IPS-NIHi7 (cell line): ENCODE results near the gene USP51.
"Not testable (repeated sequence)": the region's sequence is repeated elsewhere in the genome, so short reads cannot be mapped to it uniquely, and the experiment has no call there.

Experiments used
- DNase-seq: peaks from one replicate; pipeline ENCODE4 v3.0.0; 2012; ENCODE audit warnings: mixed read lengths; ENCODE audit errors: extremely low spot score

The USP51 gene

GRCh38 chrX:55489314-55490009, at the start of gene USP51:
Gene USP51 (minus strand): TSS chrX:55489848. CDS start chrX:55488939, 909 bp downstream.
- DNase-seq: peak; percentile 62

DNA sequence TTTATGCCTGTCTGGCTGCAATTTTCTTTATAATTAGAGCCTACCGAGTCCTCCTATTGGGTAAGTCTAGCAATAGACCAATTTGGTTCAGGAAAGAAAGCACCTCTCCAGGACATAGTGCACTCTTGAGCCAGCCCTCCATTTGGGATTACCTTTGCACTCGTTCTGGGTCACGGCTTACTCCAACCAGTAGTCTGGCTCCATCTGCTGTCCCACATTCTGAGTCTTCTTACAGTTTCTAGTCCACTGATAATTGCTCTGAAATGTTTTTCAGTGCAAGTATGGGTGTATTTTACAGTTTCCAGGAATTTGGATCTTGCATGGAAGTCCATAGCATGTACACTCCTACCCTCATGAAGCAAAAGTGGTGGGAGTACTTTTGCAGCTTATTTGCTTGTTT, 34.8 kb upstream of the USP51 start:
- DNase-seq: no peak

- no peak for DNase-seq
Observed at GRCh38 chrX:55523356-55523755, 33.7 kb upstream of the USP51 start.

DNA sequence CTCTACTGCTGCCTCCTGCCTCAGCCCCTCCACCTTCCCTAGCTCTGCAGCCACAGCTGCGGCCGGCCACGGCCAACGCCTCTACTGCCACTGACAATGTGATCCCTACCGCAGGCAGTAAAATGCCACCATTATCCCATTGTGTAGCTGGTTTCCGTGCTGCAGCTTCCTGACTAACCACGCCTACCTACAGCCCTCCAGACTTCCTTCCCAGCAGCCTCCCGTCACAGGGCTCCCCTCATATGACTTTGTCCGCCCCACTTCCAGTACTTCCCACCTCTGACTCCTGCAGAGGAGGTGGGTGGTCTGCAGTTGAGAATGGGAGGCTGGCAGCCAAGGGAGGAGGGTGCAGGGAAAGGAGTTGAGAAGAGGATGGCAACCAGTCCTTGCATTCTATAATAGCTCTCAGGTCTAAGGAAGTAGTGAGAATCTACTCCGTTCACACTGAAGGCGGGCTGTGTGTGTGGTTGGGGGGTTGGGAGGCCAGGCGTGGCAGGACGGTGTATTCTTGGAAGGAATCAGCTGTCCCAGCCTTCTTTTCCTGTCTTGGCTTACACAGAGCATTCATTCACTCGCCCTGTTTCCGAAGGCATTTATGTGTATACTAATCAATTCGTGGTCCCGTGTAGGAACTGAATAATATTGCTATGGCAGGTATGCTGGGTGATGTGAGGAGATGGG, 33.1 kb upstream of the USP51 start:
- no peak for DNase-seq

- DNase-seq: no peak
Observed at GRCh38 chrX:55521687-55522086, 32.0 kb upstream of the USP51 start.

GRCh38 chrX:55516794-55517481, 27.3 kb upstream of the USP51 start:
- not testable (repeated sequence) for DNase-seq

DNA sequence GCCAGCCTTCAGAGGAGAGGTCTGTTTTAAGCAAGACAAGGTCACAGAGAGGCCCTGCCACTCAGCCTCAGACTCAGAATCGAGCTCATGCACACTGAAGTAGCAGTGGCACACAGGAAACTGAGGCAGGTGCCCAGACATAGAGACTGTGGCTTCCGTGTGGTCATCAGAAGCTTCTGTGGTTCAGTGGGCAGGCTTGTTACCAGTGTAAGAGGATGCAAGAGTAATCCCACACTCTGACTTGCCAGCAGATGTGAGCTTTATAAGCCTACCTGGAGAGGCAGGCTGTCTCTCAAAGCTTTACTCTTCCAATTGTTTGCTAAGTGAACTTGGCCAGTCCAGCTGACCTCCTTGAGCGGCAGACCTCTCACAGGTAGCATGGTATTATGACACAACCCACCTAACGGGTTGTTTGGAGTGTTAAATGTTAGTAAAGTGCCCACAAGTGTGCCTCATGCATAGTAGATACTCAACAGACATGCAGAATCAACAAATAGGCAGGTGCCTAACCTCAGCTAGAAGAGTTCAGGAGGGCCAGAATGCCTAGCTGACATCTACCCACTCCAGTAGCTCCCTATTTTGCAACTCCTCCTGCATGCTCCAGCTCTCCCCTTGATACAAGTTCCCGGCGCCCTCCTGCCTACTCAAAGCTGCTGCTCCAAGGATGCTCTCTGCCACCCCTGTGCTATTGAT, 23.5 kb upstream of the USP51 start:
- not testable (repeated sequence) for DNase-seq

- not testable (repeated sequence) for DNase-seq
Observed at GRCh38 chrX:55508410-55509152, 18.9 kb upstream of the USP51 start.

GRCh38 chrX:55507699-55508098, 18.1 kb upstream of the USP51 start:
- DNase-seq: not testable (repeated sequence)

DNA sequence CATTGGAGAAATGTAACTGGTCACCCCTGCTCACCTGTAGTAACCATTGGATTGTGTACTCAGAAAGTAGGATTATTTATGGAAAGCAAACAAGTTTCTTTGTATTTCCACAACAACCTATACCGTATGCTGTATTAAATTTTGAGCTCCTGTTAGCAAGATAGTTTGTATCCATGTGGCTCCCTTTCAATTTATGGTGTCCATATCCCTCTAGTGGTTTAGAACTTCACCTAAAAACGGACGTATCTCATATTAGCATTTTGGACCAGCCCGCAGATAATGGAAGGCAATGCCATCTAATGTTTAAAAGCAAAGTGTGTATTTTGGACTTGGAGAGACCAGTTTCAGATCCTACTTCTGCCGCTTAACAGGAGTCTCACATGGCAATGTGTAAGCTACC, 17.4 kb upstream of the USP51 start:
- not testable (repeated sequence) for DNase-seq

- DNase-seq: no peak
Observed at GRCh38 chrX:55490974-55491373, 1.3 kb upstream of the USP51 start.

- no peak for DNase-seq
Observed at GRCh38 chrX:55490121-55490520, 473 bp upstream of the USP51 start.

GRCh38 chrX:55488593-55489313, 895 bp downstream of the USP51 start:
- peak; percentile 43 for DNase-seq

GRCh38 chrX:55488006-55488592, 1.5 kb downstream of the USP51 start:
- DNase-seq: peak; percentile 55

- DNase-seq: no peak
Observed at GRCh38 chrX:55487143-55487542, 2.5 kb downstream of the USP51 start.

- no peak for DNase-seq
Observed at GRCh38 chrX:55486736-55487135, 2.9 kb downstream of the USP51 start.

- no peak for DNase-seq
Observed at GRCh38 chrX:55484948-55485347, 4.7 kb downstream of the USP51 start.

GRCh38 chrX:55480390-55481062, 9.1 kb downstream of the USP51 start:
- DNase-seq: no peak

DNA sequence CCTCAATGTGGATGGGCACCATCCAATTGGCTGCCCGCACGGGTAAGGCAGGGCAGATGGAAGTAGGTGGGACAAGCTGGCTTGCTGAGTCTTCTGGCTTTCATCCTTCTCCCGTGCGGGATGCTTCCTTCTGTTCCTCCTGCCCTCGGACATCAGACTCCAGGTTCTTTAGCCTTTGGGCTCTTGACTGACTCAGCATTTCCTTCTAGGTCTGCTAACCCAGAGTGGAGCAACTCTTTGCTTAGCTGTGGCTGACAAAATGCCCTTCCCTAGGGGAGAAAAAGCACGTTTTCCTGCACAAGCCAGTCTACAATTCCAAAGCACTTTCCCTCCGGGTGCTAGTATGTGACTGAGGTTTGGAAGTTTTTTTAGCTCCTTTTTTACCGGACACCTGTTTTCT, 9.7 kb downstream of the USP51 start:
- DNase-seq: not testable (repeated sequence)

- not testable (repeated sequence) for DNase-seq
Observed at GRCh38 chrX:55465791-55466190, 23.9 kb downstream of the USP51 start.
